Nephron (organoid): ENCODE measurements around the gene COQ5.

Experiments
- H3K27ac Mint-ChIP-seq, 3 experiments: 2 replicates each; pipeline ENCODE4 v1.8.0; 2020; ENCODE audit warnings: mixed read lengths in 3 of 3, mild to moderate bottlenecking in 2 of 3, moderate library complexity in 1 of 3
- H3K27me3 Mint-ChIP-seq: 2 replicates; pipeline ENCODE4 v1.8.0; 2021; ENCODE audit warnings: low read depth, mild to moderate bottlenecking, moderate library complexity, mixed read lengths
- H3K36me3 Mint-ChIP-seq: 2 replicates; pipeline ENCODE4 v1.8.0; 2020; ENCODE audit warnings: low read depth, mixed read lengths
- H3K4me1 Mint-ChIP-seq: 2 replicates; pipeline ENCODE4 v1.8.0; 2020; ENCODE audit warnings: mixed read lengths
- H3K4me3 Mint-ChIP-seq, 3 experiments: 2 replicates each; pipeline ENCODE4 v1.8.0; 2020; ENCODE audit warnings: mild to moderate bottlenecking in 3 of 3, mixed read lengths in 3 of 3, moderate library complexity in 2 of 3
- H3K9me3 Mint-ChIP-seq: 2 replicates; pipeline ENCODE4 v1.8.0; 2020; ENCODE audit warnings: mixed read lengths
- TF ChIP-seq, protein P1 (sequence below), 3 experiments: fragments of 200-600 bp; sonication (generic); IDR thresholded peaks; one replicate each; pipeline ENCODE4 v1.5.0; 2021; ENCODE audit warnings: antibody characterized with exemption in 3 of 3; ENCODE audit not compliant: unreplicated experiment in 3 of 3

COQ5 gene

DNA sequence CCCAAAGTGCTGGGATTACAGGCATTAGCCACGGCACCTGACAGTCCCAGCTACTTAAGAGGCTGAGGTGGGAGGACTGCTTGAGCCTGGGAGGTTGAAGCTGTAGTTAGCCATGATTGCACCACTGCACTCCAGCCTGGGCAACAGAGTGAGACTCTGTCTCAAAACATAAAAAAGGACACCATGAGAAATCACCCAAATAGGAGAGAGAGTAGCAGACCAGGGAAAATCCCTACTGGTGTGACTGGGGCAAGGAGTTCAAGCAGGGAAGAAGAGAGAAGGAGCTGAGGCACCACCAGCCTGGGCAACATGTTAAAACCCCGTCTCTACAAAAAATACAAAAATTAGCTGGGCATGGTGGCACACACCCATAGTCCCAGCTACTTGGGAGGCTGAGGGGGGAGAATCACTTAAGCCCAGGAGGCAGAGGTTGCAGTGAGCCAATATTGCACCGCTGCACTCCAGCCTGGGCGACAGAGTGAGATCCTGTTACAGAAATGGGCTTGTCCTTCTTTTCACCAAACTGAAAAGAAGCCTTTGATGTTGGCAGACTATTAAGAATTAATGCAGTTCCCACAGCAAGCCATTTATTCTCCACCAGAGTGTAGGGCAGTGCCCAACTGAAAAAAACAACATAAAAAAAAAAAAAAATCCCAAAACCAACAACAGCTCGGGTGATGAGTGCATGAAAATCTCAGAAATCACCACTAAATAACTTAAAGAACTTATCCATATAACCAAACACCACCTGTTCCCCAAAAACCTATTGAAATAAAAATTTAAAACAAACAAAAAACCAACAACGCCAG, 54.9 kb downstream of the COQ5 start:
- Mint-ChIP-seq H3K36me3 (no peaks in the 10 kb centered on the region), H3K4me3 (peak overlapping the region in 1 of 3 experiments; percentile 15), H3K27ac (peak overlapping the region; percentile 22 to 66 (median 54))

DNA sequence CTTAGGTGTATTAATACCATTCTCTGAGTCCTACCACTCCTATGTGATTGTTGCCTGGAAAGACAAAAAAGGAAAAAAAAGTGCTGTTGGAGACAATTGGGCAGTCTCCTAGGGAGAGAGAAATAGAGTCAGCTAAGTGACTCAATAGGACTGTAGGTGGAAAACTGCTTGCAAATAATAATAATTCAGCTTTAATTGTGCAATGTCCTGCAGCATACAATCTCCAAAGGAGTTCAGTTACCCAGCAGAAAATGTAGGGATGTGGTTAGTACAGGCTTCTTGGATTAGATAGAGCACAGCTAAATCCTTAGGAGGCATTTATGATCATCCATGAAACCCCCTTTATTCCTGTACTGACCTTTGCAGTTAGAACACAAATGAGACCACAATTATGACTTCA, 56.4 kb downstream of the COQ5 start:
- Mint-ChIP-seq H3K27me3 (no peaks in the 10 kb centered on the region), H3K4me3 (peak overlapping the region in 2 of 3 experiments; percentile 21 to 27), H3K9me3 (no peaks in the 10 kb centered on the region), H3K4me1 (peaks cover 54% of the 10 kb centered on the region), H3K27ac (peak overlapping the region in 2 of 3 experiments; percentile 30 to 60), H3K36me3 (peaks cover 5% of the 10 kb centered on the region)
- TF ChIP-seq, protein P1, sequence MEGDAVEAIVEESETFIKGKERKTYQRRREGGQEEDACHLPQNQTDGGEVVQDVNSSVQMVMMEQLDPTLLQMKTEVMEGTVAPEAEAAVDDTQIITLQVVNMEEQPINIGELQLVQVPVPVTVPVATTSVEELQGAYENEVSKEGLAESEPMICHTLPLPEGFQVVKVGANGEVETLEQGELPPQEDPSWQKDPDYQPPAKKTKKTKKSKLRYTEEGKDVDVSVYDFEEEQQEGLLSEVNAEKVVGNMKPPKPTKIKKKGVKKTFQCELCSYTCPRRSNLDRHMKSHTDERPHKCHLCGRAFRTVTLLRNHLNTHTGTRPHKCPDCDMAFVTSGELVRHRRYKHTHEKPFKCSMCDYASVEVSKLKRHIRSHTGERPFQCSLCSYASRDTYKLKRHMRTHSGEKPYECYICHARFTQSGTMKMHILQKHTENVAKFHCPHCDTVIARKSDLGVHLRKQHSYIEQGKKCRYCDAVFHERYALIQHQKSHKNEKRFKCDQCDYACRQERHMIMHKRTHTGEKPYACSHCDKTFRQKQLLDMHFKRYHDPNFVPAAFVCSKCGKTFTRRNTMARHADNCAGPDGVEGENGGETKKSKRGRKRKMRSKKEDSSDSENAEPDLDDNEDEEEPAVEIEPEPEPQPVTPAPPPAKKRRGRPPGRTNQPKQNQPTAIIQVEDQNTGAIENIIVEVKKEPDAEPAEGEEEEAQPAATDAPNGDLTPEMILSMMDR (IDR thresholded peaks at IDR 0.05; ENCODE audit: unreplicated experiment in 3 of 3), result no peak

More for the DNA sequence above, 54.9 kb downstream of the COQ5 start:
- H3K9me3 Mint-ChIP-seq, result no peaks in the 10 kb centered on the region
- TF ChIP-seq, protein P1 (IDR thresholded peaks at IDR 0.05; ENCODE audit: unreplicated experiment in 3 of 3), result no peak
- no peaks in the 10 kb centered on the region for H3K27me3 Mint-ChIP-seq
- peaks cover 44% of the 10 kb centered on the region for H3K4me1 Mint-ChIP-seq

DNA sequence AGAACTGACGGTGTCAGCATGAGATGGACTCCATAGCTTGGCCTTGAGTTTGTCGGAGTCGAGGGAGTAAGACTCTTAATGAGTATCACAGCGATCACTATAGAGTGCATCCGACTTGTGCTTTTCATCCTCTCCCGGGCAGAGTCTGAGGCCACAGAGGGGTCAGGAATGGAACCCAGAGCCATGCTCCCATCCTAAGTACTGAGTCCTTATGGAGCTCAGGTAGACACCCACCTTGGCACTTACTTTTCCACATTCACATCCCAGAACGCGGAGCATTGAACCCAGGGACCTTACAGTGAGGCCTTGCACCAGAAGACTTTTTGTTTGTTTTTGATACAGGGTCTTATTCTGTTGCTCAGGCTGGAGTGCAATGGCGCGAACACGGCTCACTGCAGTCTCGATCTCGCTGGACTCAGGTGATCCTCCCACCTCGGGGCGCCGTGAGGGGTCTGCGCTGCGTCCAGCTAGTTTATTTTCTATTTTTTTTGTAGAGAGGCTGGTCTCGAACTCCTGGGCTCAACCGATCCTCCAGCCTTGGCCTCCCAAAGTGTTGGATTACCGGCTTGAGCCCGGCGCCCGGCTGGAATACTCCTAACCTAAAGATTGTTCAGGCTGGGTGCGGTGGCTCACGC, 58.7 kb downstream of the COQ5 start:
- H3K4me3 Mint-ChIP-seq, result peak overlapping the region; percentile 91 to 96 (median 93)
- H3K27me3 Mint-ChIP-seq, result no peaks in the 10 kb centered on the region
- H3K27ac Mint-ChIP-seq, result peak overlapping the region; percentile 71 to 91 (median 86)
- H3K9me3 Mint-ChIP-seq, result no peaks in the 10 kb centered on the region
- H3K36me3 Mint-ChIP-seq, result peaks cover 23% of the 10 kb centered on the region
- H3K4me1 Mint-ChIP-seq, result peaks cover 61% of the 10 kb centered on the region
- TF ChIP-seq, protein P1 (IDR thresholded peaks at IDR 0.05; ENCODE audit: unreplicated experiment in 3 of 3), result no peak

DNA sequence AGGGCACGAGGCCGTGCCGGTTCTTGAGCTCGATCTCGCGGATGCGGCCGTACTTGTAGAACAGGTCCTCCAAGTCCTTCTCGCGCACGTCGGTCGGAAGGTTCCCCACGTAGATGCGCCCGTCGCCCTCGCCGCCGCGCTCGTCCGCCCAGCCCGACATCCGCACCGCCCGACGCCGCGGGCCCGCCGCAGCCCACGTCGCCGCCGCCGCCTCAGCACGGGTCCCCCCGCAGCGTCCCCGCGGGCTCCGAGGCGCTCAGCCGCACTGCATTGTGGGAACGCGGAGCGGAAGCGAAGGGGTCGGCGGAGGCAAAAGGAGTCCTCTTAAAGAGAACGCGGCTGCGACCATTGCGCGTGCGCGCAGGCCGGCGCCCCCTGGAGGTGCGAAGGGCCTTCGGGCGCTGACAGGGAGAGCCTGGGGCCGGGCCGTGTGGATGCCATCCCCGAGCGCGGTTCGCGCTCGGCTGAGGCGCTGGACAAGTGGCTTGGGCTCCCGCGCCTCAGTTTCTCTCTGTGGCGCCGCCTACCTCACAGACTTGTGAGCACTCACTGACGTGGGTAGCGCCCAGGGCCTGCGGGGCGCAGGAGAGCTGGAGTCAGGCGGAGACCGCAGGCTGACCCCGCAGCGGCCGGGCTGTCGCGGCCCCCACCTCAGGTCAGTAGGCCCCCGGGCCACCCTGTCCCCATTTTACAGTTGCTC, 59.4 kb downstream of the COQ5 start, which contains the start of gene SRSF9:
Gene SRSF9 (minus strand): TSS at position 299 of the 700 bp plus-strand sequence. CDS start 139 bp downstream, at position 160.
- Mint-ChIP-seq H3K27ac (peak within 1 kb of the TSS; percentile 86 to 91 (median 88)), H3K9me3 (no peaks in the 10 kb centered on the region), H3K4me1 (peaks cover 57% of the 10 kb centered on the region), H3K4me3 (peak within 1 kb of the TSS; percentile 91 to 96 (median 93)), H3K27me3 (no peaks in the 10 kb centered on the region), H3K36me3 (peaks cover 30% of the 10 kb centered on the region)
- TF ChIP-seq, protein P1 (IDR thresholded peaks at IDR 0.05; ENCODE audit: unreplicated experiment in 3 of 3), result peak; percentile 89 to 93 (median 93)

DNA sequence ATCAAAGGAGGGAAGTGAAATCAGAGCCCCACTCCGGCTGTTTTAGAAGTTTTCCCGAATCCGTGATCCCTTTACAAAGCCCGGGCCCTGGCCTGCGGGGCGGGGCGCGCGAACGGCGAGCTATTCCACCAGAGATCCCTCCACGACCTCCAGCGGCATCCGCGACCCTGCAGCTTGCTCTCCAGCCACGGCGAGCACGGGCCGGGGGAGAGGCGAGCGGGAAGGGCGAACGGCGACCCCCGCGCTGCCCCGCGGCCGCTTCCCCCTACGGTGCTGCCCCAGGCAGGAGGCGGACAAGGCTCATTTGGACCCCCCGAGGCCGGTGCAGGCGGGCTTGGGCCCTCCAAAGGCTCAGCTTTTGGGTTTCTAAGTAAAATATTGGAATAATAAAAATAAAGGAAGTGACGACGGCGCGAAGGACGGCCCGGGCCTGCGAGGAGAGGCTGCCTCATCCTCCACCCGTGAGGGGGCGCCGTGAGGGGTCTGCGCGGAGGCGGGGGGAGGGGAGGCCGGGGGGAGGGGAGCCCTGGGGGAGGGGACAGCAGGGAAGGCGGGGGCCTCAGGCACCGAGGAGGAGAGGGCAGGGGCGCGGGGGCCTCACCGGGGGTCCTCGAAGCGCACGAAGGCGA, 60.0 kb downstream of the COQ5 start:
- H3K4me3 Mint-ChIP-seq, result peak overlapping the region; percentile 91 to 96 (median 93)

More for the DNA sequence above, 60.0 kb downstream of the COQ5 start:
- TF ChIP-seq, protein P1 (IDR thresholded peaks at IDR 0.05; ENCODE audit: unreplicated experiment in 3 of 3), result no peak
- H3K27me3 Mint-ChIP-seq, result no peaks in the 10 kb centered on the region
- peaks cover 53% of the 10 kb centered on the region for H3K4me1 Mint-ChIP-seq
- H3K27ac Mint-ChIP-seq, result peak overlapping the region; percentile 86 to 88 (median 87)
- H3K36me3 Mint-ChIP-seq, result peaks cover 36% of the 10 kb centered on the region
- no peaks in the 10 kb centered on the region for H3K9me3 Mint-ChIP-seq
